ENCODE measurements around the gene ADCY5.

The ADCY5 gene

GRCh38 chr3:123429362-123430125 lies 19.3 kb downstream of the ADCY5 start:
- no peak overlapping the region for H3K27ac ChIP-seq
- H3K4me3 ChIP-seq, result no peak overlapping the region
- H3K9me3 ChIP-seq (replicated peaks in 1 of 11), result peaks cover 0 to 13% (median 7%) of the 10 kb centered on the region in 11 experiments; a peak in 7 of 22 replicates

DNA sequence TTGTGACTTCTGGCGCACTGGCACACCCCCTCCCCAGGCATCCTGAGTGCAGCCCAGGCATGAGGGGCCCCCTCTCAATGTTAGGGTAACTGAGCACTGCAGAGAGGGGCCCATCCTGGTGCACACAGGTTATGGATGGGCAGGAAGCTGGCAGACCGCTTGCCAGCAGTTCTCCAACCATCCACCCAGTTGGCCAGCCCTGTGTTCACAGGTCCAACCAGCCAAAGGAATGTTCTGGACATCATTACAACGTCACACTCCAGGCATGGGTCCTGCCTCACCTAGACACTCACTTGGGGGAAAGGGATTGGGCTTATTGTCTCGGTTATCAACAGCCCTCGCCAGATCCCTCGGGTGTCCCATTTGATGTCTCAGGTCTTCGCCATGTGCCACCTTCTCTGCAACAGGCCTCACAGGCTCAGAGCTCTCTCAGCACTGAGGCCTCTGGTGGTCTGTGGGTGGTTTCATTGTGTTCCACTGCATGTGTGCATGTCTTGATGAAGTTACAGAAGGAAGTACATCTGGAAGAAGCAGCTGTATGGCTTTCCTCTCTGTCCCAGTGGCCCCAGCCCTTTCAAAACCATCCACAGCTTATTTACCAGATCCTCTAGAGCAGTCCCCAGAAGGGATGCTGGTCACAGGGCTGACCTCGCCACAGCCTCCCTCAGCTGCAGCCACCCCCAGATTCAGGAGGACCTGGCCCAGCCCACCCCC lies 23.7 kb downstream of the ADCY5 start:
- Histone ChIP-seq H4K20me1 (no peaks in the 10 kb centered on the region), H3K9ac (no peak overlapping the region), H3K9me3 (replicated peaks in 1 of 11) (no peaks in the 10 kb centered on the region), H3K27me3 (no peaks in the 10 kb centered on the region), H3K4me3 (no peak overlapping the region), H3K4me2 (peak overlapping the region in 9 of 11 experiments; percentile 3 to 95 (median 70); a peak in 16 of 22 replicates), H3K27ac (no peak overlapping the region), H3K36me3 (no peaks in the 10 kb centered on the region), H3K4me1 (peaks cover 6 to 89% (median 60%) of the 10 kb centered on the region in 10 experiments; a peak in 19 of 20 replicates)
- TF ChIP-seq Cebpa-rat (IDR thresholded peaks at IDR 0.05), result no peak

More at GRCh38 chr3:123429362-123430125, 19.3 kb downstream of the ADCY5 start:
- Histone ChIP-seq H3K36me3 (no peaks in the 10 kb centered on the region), H3K4me2 (no peak overlapping the region; a peak in 1 of 22 replicates), H3K9ac (no peak overlapping the region), H3K27me3 (no peaks in the 10 kb centered on the region), H3K4me1 (peaks cover 0 to 74% (median 29%) of the 10 kb centered on the region in 10 experiments; a peak in 14 of 20 replicates), H4K20me1 (no peaks in the 10 kb centered on the region)
- no peak for TF ChIP-seq Cebpa-rat (IDR thresholded peaks at IDR 0.05)

DNA sequence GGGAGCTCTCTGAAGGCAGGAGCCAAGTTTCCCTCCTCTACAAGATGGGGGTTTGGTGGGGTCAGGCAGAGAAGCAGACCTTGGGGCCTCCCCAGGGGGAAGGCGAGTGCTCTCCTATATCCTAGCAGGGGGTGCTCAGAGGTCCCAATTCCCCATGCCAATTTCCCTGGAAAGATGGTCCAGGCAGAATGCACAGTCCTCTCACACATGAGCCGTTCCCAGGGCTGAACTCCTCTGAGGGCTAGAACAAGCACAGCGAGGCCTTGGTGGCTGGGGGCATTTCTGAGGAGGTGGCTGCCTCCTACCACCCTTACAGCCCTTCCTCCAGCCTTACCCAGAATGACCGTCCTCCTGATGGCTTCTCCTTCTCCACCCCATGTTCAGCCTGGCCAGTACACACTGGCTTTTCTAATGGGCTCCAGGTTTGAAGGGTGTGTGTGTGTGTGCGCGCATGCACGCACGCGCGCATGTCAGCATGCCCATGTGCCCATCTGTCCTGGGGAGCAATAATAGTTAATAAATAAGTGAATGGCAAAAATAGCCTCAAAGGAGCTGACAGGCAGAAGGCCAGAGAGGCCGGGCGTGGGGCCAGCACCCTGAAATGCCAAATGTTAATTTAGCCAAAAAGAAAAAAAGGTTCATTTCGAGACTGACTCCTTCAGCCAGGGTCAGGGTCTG lies 24.4 kb downstream of the ADCY5 start:
- Histone ChIP-seq H3K4me2 (peak overlapping the region in 9 of 11 experiments; percentile 37 to 95 (median 70); a peak in 17 of 22 replicates), H3K4me1 (peaks cover 6 to 91% (median 64%) of the 10 kb centered on the region in 10 experiments; a peak in 19 of 20 replicates)

GRCh38 chr3:123423806-123424205 lies 25.1 kb downstream of the ADCY5 start:
- no peaks in the 10 kb centered on the region for H3K27me3 ChIP-seq
- no peak for TF ChIP-seq Cebpa-rat (IDR thresholded peaks at IDR 0.05)
- peak overlapping the region in 9 of 11 experiments; percentile 37 to 95 (median 70); a peak in 17 of 22 replicates for H3K4me2 ChIP-seq
- peaks cover 6 to 92% (median 70%) of the 10 kb centered on the region in 10 experiments; a peak in 19 of 20 replicates for H3K4me1 ChIP-seq
- H4K20me1 ChIP-seq, result no peaks in the 10 kb centered on the region
- no peaks in the 10 kb centered on the region for H3K36me3 ChIP-seq
- H3K27ac ChIP-seq, result no peak overlapping the region
- H3K9me3 ChIP-seq (replicated peaks in 1 of 11), result no peaks in the 10 kb centered on the region
- no peak overlapping the region for H3K4me3 ChIP-seq
- H3K9ac ChIP-seq, result 0 out of 22 replicates have a peak overlapping the region, but pooled peaks of 1 of the 11 experiments have one; percentile 9

More for the DNA sequence above, 24.4 kb downstream of the ADCY5 start:
- Histone ChIP-seq H4K20me1 (no peaks in the 10 kb centered on the region), H3K36me3 (no peaks in the 10 kb centered on the region), H3K9me3 (replicated peaks in 1 of 11) (no peaks in the 10 kb centered on the region), H3K27ac (no peak overlapping the region), H3K9ac (no peak overlapping the region), H3K27me3 (no peaks in the 10 kb centered on the region), H3K4me3 (no peak overlapping the region)
- no peak for TF ChIP-seq Cebpa-rat (IDR thresholded peaks at IDR 0.05)

DNA sequence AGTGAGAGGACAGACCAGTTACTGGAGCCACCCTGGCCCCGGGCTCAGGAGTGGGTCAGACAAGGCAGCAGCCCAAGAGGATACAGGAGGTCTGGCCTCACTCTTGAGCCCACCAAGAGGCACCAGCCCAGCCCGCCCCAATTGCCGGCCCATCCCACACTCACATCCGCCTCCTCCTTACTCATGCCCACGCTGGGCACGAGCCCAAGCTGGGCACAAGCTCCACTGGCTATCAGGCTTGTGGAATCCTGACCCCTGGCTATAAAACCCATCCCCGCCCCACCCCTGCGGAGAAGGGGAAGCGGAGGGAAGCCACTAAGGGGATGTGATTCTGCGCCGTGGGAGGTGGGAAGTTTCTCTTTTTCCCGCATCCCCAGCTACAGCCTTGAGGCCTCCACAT lies 25.9 kb downstream of the ADCY5 start:
- Histone ChIP-seq H3K9ac (no peak overlapping the region), H3K4me3 (no peak overlapping the region), H3K4me1 (peaks cover 6 to 93% (median 71%) of the 10 kb centered on the region in 10 experiments; a peak in 19 of 20 replicates), H3K4me2 (peak overlapping the region in 9 of 11 experiments; percentile 37 to 95 (median 70); a peak in 17 of 22 replicates), H3K27me3 (no peaks in the 10 kb centered on the region), H3K27ac (no peak overlapping the region), H3K36me3 (no peaks in the 10 kb centered on the region), H4K20me1 (no peaks in the 10 kb centered on the region), H3K9me3 (replicated peaks in 1 of 11) (peaks cover 0 to 5% (median 0%) of the 10 kb centered on the region in 11 experiments; a peak in 1 of 22 replicates)
- no peak for TF ChIP-seq Cebpa-rat (IDR thresholded peaks at IDR 0.05)

GRCh38 chr3:123422457-123422856 lies 26.4 kb downstream of the ADCY5 start:
- H3K27ac ChIP-seq, result no peak overlapping the region
- H3K9me3 ChIP-seq (replicated peaks in 1 of 11), result peaks cover 0 to 8% (median 0%) of the 10 kb centered on the region in 11 experiments; a peak in 1 of 22 replicates
- peak overlapping the region in 1 of 11 experiments; percentile 25; a peak in 2 of 22 replicates for H3K9ac ChIP-seq
- no peak overlapping the region for H3K4me3 ChIP-seq
- no peaks in the 10 kb centered on the region for H3K27me3 ChIP-seq
- H3K4me2 ChIP-seq, result peak overlapping the region in 9 of 11 experiments; percentile 49 to 95 (median 70); a peak in 18 of 22 replicates
- no peaks in the 10 kb centered on the region for H3K36me3 ChIP-seq
- peaks cover 6 to 95% (median 73%) of the 10 kb centered on the region in 10 experiments; a peak in 19 of 20 replicates for H3K4me1 ChIP-seq
- TF ChIP-seq Cebpa-rat (IDR thresholded peaks at IDR 0.05), result no peak
- H4K20me1 ChIP-seq, result no peaks in the 10 kb centered on the region

DNA sequence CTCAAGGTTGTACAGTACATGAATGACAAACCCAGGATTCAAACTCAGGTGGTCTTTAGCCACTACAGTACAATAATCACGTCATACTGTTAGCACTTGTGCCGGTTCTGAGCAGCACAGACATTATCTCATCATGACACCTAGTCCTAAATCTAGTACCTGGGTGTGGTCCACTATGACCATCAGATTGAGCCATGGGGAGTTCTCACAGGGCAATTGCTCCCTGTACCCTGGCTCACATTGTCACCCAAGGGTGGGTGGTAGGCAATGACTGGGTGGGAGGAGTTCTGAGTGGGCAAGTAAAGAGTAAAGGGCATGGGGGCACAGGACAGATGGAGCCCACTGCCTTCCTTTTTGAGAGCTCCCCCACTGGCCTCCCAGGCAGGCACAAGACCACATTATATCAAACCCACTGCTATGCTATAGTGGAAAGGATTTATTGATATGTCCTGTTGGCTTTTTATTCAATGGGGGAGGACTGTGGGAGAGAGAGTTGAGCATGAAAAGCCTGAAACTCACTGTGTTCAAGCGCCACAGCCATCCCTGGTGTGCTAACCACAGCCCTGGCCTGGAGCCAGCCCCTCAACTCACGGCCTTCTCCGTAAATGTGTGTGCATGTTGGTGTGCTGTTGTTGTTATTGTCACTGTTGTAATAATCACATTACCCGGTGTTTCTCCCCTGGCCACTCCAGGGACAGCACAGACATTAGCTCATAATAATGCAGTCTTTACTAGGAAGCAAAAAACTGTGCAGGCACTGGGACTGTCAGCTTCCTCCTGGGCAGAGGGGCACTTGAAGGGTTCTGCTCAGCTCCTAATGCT lies 27.3 kb downstream of the ADCY5 start:
- peak overlapping the region in 1 of 11 experiments; percentile 25; a peak in 2 of 22 replicates for H3K9ac ChIP-seq

More for the DNA sequence above, 27.3 kb downstream of the ADCY5 start:
- no peaks in the 10 kb centered on the region for H3K36me3 ChIP-seq
- no peak overlapping the region for H3K4me3 ChIP-seq
- peaks cover 0 to 8% (median 0%) of the 10 kb centered on the region in 11 experiments; a peak in 1 of 22 replicates for H3K9me3 ChIP-seq (replicated peaks in 1 of 11)
- TF ChIP-seq Cebpa-rat (IDR thresholded peaks at IDR 0.05), result no peak
- H4K20me1 ChIP-seq, result no peaks in the 10 kb centered on the region
- no peak overlapping the region for H3K27ac ChIP-seq
- no peaks in the 10 kb centered on the region for H3K27me3 ChIP-seq
- H3K4me1 ChIP-seq, result peaks cover 6 to 100% (median 82%) of the 10 kb centered on the region in 10 experiments; a peak in 19 of 20 replicates
- H3K4me2 ChIP-seq, result peak overlapping the region; percentile 36 to 95 (median 62); a peak in 21 of 22 replicates
